IMR-90 (cell line): ENCODE measurements around the gene TTLL8. TPM values are rescaled to one million over a fixed set of nuclear protein-coding genes. Genes with fewer than 3 reads are reported as not detected.

ENCODE experiments used
- ATAC-seq: fragments of 200-7000 bp; cut with Tn5 transposase; 2 replicates; pipeline ENCODE4 v1.9.1; 2020; ENCODE audit warnings: low read depth, mild to moderate bottlenecking, moderate library complexity
- BruUV-seq: library from RNA; stranded (reverse); fragments of 400-500 nt; replicated peaks from 2 replicates; lab custom pipeline; 2021; lab: Mats Ljungman, UMichigan
- CTCF ChIA-PET: fragments of 300-600 bp; formaldehyde crosslinking; extraction: SDS; loops from one replicate; lab custom pipeline; 2021; ENCODE audit warnings: antibody characterized with exemption; lab: Yijun Ruan, JAX
- POLR2A ChIA-PET: fragments of 300-600 bp; sonication (Branson Sonifier 250); formaldehyde crosslinking; loops from one replicate; lab custom pipeline; 2022; ENCODE audit warnings: antibody characterized with exemption; ENCODE audit not compliant: unreplicated experiment; lab: Charles Lee
- DNase-seq: peaks from one replicate; pipeline ENCODE4 v3.0.0; 2013
- H2AFZ ChIP-seq: replicated peaks from 2 replicates; pipeline ENCODE3; 2013; ENCODE audit warnings: low read length, mild to moderate bottlenecking; ENCODE audit not compliant: poor library complexity
- H2AK5ac ChIP-seq: 2 replicates; pipeline ENCODE4 v1.6.1; 2013; ENCODE audit warnings: low read depth, low read length, inconsistent platforms
- H2AK9ac ChIP-seq: replicated peaks from 2 replicates; pipeline ENCODE3; 2013; ENCODE audit warnings: mild to moderate bottlenecking, low read depth, low read length, moderate library complexity; ENCODE audit not compliant: poor library complexity
- H2BK120ac ChIP-seq: 2 replicates; pipeline ENCODE4 v1.6.1; 2013; ENCODE audit warnings: low read depth, low read length, inconsistent platforms
- H2BK15ac ChIP-seq: 3 replicates; pipeline ENCODE4 v1.6.1; 2013; ENCODE audit warnings: low read depth, low read length, inconsistent platforms
- H2BK20ac ChIP-seq: 2 replicates; pipeline ENCODE4 v1.6.1; 2013; ENCODE audit warnings: low read depth, mild to moderate bottlenecking, inconsistent platforms, low read length, moderate library complexity
- H2BK5ac ChIP-seq: 2 replicates; pipeline ENCODE4 v1.6.1; 2013; ENCODE audit warnings: mild to moderate bottlenecking, low read depth, low read length, inconsistent platforms; ENCODE audit not compliant: poor library complexity, severe bottlenecking
- H3K14ac ChIP-seq: replicated peaks from 2 replicates; pipeline ENCODE4 v1.6.1; 2013; ENCODE audit warnings: low read depth, low read length, inconsistent platforms
- H3K18ac ChIP-seq: 2 replicates; pipeline ENCODE4 v1.6.1; 2013; ENCODE audit warnings: low read depth, low read length, control low read depth
- H3K23ac ChIP-seq: 2 replicates; pipeline ENCODE4 v1.6.1; 2013; ENCODE audit warnings: low read depth, low read length, inconsistent platforms
- H3K27ac ChIP-seq: 2 replicates; pipeline ENCODE4 v1.5.1; 2013; ENCODE audit warnings: mild to moderate bottlenecking, control low read depth, low read length; ENCODE audit not compliant: insufficient read depth
- H3K27me3 ChIP-seq: 2 replicates; pipeline ENCODE4 v1.6.1; 2013; ENCODE audit warnings: low read length; ENCODE audit not compliant: control insufficient read depth, insufficient read depth
- H3K36me3 ChIP-seq: 2 replicates; pipeline ENCODE4 v1.6.1; 2013; ENCODE audit warnings: low read length, mixed read lengths; ENCODE audit not compliant: control insufficient read depth, insufficient read depth
- H3K4ac ChIP-seq: 2 replicates; pipeline ENCODE4 v1.6.1; 2013; ENCODE audit warnings: low read depth, low read length, inconsistent platforms
- H3K4me1 ChIP-seq: 2 replicates; pipeline ENCODE4 v1.6.1; 2013; ENCODE audit warnings: low read length, mixed read lengths; ENCODE audit not compliant: control insufficient read depth, insufficient read depth
- H3K4me2 ChIP-seq: 2 replicates; pipeline ENCODE4 v1.6.1; 2013; ENCODE audit warnings: low read depth, mild to moderate bottlenecking, control low read depth, low read length, moderate library complexity
- H3K4me3 ChIP-seq: 2 replicates; pipeline ENCODE4 v1.5.1; 2013; ENCODE audit warnings: low read depth, mild to moderate bottlenecking, control low read depth, low read length, moderate library complexity; ENCODE audit not compliant: insufficient read depth
- H3K56ac ChIP-seq: 2 replicates; pipeline ENCODE4 v1.6.1; 2013; ENCODE audit warnings: low read length, inconsistent platforms; ENCODE audit not compliant: insufficient read depth; ENCODE audit errors: extremely low read depth
- H3K79me1 ChIP-seq, 2 experiments: 2 replicates each; pipeline ENCODE4 v1.6.1; 2013; ENCODE audit warnings: low read length in 2 of 2, inconsistent platforms in 1 of 2, low read depth in 1 of 2
- H3K9ac ChIP-seq: 2 replicates; pipeline ENCODE4 v1.6.1; 2013; ENCODE audit warnings: low read depth, low read length, control low read depth
- H3K9me1 ChIP-seq: 2 replicates; pipeline ENCODE4 v1.6.1; 2013; ENCODE audit warnings: low read length, inconsistent platforms; ENCODE audit not compliant: insufficient read depth
- H3K9me3 ChIP-seq: 2 replicates; pipeline ENCODE4 v1.6.1; 2013; ENCODE audit warnings: low read length; ENCODE audit not compliant: control insufficient read depth, insufficient read depth
- H4K20me1 ChIP-seq: 2 replicates; pipeline ENCODE4 v1.6.1; 2013; ENCODE audit warnings: low read length, inconsistent platforms; ENCODE audit not compliant: insufficient read depth
- H4K5ac ChIP-seq: 2 replicates; pipeline ENCODE4 v1.6.1; 2013; ENCODE audit warnings: mild to moderate bottlenecking, low read depth, low read length, control low read depth
- H4K8ac ChIP-seq, 2 experiments: 2 replicates each; pipeline ENCODE4 v1.6.1; 2013; ENCODE audit warnings: low read depth in 2 of 2, low read length in 2 of 2, control low read depth in 1 of 2, inconsistent platforms in 1 of 2
- H4K91ac ChIP-seq: 2 replicates; pipeline ENCODE4 v1.6.1; 2013; ENCODE audit warnings: low read depth, low read length, inconsistent platforms; ENCODE audit not compliant: insufficient read depth
- BHLHE40 ChIP-seq: fragments of 150-350 bp; IDR thresholded peaks from 2 replicates; pipeline ENCODE4 v1.6.1; 2016; ENCODE audit warnings: mild to moderate bottlenecking, low read depth, low read length
- CHD1 ChIP-seq: IDR thresholded peaks from 2 replicates; pipeline ENCODE4 v1.6.1; 2012; ENCODE audit warnings: low read depth, low read length, improper control_type of control experiment
- CTCF ChIP-seq: conservative IDR thresholded peaks from 2 replicates; pipeline ENCODE4 v1.5.1; 2012; ENCODE audit warnings: mild to moderate bottlenecking, low read depth, low read length, improper control_type of control experiment
- MAFK ChIP-seq: IDR thresholded peaks from 2 replicates; pipeline ENCODE4 v1.6.1; 2012; ENCODE audit warnings: low read depth, low read length, improper control_type of control experiment
- MAZ ChIP-seq: IDR thresholded peaks from 2 replicates; pipeline ENCODE4 v1.6.1; 2012; ENCODE audit warnings: low read depth, mild to moderate bottlenecking, low read length, improper control_type of control experiment, moderate library complexity, borderline replicate concordance
- MXI1 ChIP-seq: IDR thresholded peaks from 2 replicates; pipeline ENCODE4 v1.6.1; 2012; ENCODE audit warnings: low read depth, mild to moderate bottlenecking, low read length, moderate library complexity, borderline replicate concordance
- NFE2L2 ChIP-seq: fragments of 150-350 bp; IDR thresholded peaks from 2 replicates; pipeline ENCODE4 v1.6.1; 2016; ENCODE audit warnings: low read depth, mild to moderate bottlenecking, low read length
- RAD21 ChIP-seq: IDR thresholded peaks from 2 replicates; pipeline ENCODE4 v1.6.1; 2012; ENCODE audit warnings: low read length, improper control_type of control experiment
- RFX5 ChIP-seq: IDR thresholded peaks from 2 replicates; pipeline ENCODE4 v1.8.0; 2012; ENCODE audit warnings: low read depth, mild to moderate bottlenecking, low read length, moderate library complexity
- SMC3 ChIP-seq: fragments of 150-350 bp; IDR thresholded peaks from 2 replicates; pipeline ENCODE4 v1.6.1; 2016; ENCODE audit warnings: low read depth, mild to moderate bottlenecking, antibody characterized with exemption, low read length, moderate library complexity
- USF2 ChIP-seq: fragments of 150-350 bp; IDR thresholded peaks from 2 replicates; pipeline ENCODE4 v1.6.1; 2017; ENCODE audit warnings: mild to moderate bottlenecking, antibody characterized with exemption, low read length, low read depth
- WGBS, 2 experiments: methylation state at CpG; one replicate each; pipeline versions ENCODE4 v1.1.5 to v1.1.7; 2013; ENCODE audit warnings: missing lambda C conversion rate in 2 of 2; ENCODE audit not compliant: insufficient read length in 1 of 2; ENCODE audit errors: extremely low coverage in 2 of 2; 5-methylcytosine and 5-hydroxymethylcytosine counted together
- dilution Hi-C: fragments of 300-500 bp; cut with HindIII; formaldehyde crosslinking; loops from one replicate; pipeline ENCODE4 v1.14.3; 2018; ENCODE audit warnings: low sequenced_read_pairs; ENCODE audit not compliant: unreplicated experiment
- in situ Hi-C: fragments of 300-500 bp; cut with MboI; formaldehyde crosslinking; loops from 3 replicates; pipeline ENCODE4 v1.14.3; 2019; ENCODE audit warnings: low sequenced_read_pairs, inconsistent platforms, mixed read lengths
- intact Hi-C: fragments of 100-400 bp; cut with micrococcal nuclease; formaldehyde crosslinking; loops from 2 replicates; pipeline ENCODE4 v1.10.0; 2022
- polyA plus RNA-seq, 3 experiments: library from polyadenylated mRNA; depleted of rRNA; stranded (reverse); fragments of >200 nt; gene quantifications; 2 replicates each; pipeline ENCODE4 v1.2.3, GENCODE V29; 2012; ENCODE audit warnings: low replicate concordance in 1 of 3
- total RNA-seq: library from RNA; depleted of rRNA; stranded (reverse); fragments of >200 nt; gene quantifications from 2 replicates; pipeline ENCODE4 v1.2.3, GENCODE V29; 2012
- TF ChIP-seq, protein P1 (sequence below): fragments of 150-350 bp; IDR thresholded peaks from 2 replicates; pipeline ENCODE4 v1.6.1; 2016; ENCODE audit warnings: low read depth, mild to moderate bottlenecking, low read length, moderate library complexity, borderline replicate concordance

Gene TTLL8
- total and polyA plus RNA-seq, 2 of the 4 experiments (the other 2 are of a cell fraction): not detected

DNA sequence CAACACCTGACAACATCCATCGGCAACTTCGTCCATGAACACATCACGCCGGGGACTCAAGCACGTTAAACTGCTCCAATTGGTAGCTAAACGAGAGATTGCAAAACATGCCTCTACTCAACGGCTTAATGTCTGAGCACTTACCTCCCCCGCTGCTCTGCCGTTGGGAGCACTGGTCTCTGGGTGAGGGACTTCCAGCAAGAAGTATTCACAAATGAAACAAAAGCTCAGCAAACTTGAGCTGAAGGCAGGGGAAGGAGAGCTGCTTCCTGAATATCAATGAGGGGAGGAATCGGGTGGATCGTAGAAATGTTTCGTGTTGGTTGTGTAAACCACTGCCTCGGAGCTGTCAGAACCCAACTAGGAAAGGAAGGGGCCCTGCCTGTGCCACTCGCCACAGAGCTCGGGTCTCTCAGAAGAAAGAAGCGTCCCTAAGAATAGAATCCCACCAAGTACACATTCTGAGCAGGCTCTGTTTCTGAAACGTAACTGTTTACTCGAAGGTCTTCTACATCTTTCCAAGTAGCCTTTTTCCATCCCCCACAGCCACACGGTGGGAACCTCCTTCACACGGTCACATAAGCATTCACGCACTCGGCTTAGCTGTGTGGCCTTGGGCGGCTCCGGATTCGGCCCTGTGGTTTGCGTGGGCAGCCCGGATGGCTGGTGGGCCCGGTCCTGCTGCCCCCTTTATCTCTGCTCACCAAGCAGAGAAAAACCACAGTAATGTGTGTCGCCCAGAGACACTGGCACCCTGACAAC is 27.3 kb upstream of the TTLL8 start, which contains the start of gene MLC1:
MLC1 (minus strand) TSS at position 216 of the 762 bp plus-strand sequence. CDS start 524 bp downstream, outside the sequence.
- Histone ChIP-seq H3K4me2 (peak within 1 kb of the TSS; percentile 48), H3K79me1 (no peaks in the 10 kb centered on the region), H3K23ac (no peak within 1 kb of the TSS), H3K18ac (no peak within 1 kb of the TSS; the same call in none of the 2 replicates), H4K91ac (no peak within 1 kb of the TSS), H3K4me1 (peaks cover 9% of the 10 kb centered on the region; the same call in 1 of the 2 replicates), H2AFZ (peak within 1 kb of the TSS; percentile 44), H4K5ac (no peak within 1 kb of the TSS; the same call in 1 of the 2 replicates), H2AK9ac (peak within 1 kb of the TSS; percentile 48), H2BK120ac (no peak within 1 kb of the TSS), H2BK20ac (peak within 1 kb of the TSS; percentile 46; the same call in 1 of the 2 replicates), H3K9me3 (peaks cover 13% of the 10 kb centered on the region), H3K56ac (no peak within 1 kb of the TSS), H2AK5ac (peak within 1 kb of the TSS; percentile 50; the same call in 1 of the 2 replicates), H3K14ac (0 out of 2 replicates have a peak within 1 kb of the TSS, but pooled peaks have one; percentile 28), H3K36me3 (no peaks in the 10 kb centered on the region), H2BK5ac (no peak within 1 kb of the TSS), H2BK15ac (peak within 1 kb of the TSS; percentile 25; the same call in 1 of the 3 replicates), H3K4ac (no peak within 1 kb of the TSS; the same call in 1 of the 2 replicates), H3K4me3 (no peak within 1 kb of the TSS), H4K20me1 (no peaks in the 10 kb centered on the region), H3K27ac (no peak within 1 kb of the TSS), H3K27me3 (no peaks in the 10 kb centered on the region), H3K9me1 (peaks cover 6% of the 10 kb centered on the region; the same call in 1 of the 2 replicates), H4K8ac (peak within 1 kb of the TSS in 1 of 2 experiments; percentile 31; a peak in 1 of 4 replicates), H3K9ac (no peak within 1 kb of the TSS; the same call in 1 of the 2 replicates)
- intact Hi-C loops: loop anchor here (5.0 kb wide), 1 partner anchor 57 kb away; no protein-coding TSS in a partner anchor
- ATAC-seq (no peak), DNase-seq (peak; percentile 25)
- dilution Hi-C loops: no loop called here
- 53% methylated on average over 10 of the region's 29 CpGs; no CpG with 5 or more reads in 1 of the 2 experiments for WGBS, 2 experiments
- in situ Hi-C loops: no loop called here
- TF ChIP-seq CHD1 (no peak), SMC3 (no peak), RFX5 (no peak), BHLHE40 (no peak), MXI1 (no peak), CTCF (no peak), MAFK (no peak), NFE2L2 (no peak), USF2 (no peak), MAZ (no peak), RAD21 (no peak)
- TF ChIP-seq, protein P1, sequence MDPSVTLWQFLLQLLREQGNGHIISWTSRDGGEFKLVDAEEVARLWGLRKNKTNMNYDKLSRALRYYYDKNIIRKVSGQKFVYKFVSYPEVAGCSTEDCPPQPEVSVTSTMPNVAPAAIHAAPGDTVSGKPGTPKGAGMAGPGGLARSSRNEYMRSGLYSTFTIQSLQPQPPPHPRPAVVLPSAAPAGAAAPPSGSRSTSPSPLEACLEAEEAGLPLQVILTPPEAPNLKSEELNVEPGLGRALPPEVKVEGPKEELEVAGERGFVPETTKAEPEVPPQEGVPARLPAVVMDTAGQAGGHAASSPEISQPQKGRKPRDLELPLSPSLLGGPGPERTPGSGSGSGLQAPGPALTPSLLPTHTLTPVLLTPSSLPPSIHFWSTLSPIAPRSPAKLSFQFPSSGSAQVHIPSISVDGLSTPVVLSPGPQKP: no peak
- BruUV-seq: no TSS peak
- ChIA-PET POLR2A (no interaction called here), CTCF (no interaction called here)
